EL (cell line): ENCODE measurements around the gene RERG.

ENCODE experiments used
- DNase-seq: peaks from one replicate; pipeline ENCODE4 v3.0.0-alpha.2; 2016

Gene RERG

GRCh38 chr12:15220915-15221885, at the start of gene RERG:
TSS of gene RERG (minus strand) at chr12:15221417. CDS start at chr12:15217489, 3,928 bp downstream.
- peak; percentile 64 for DNase-seq

GRCh38 chr12:15270591-15270990, 49.4 kb upstream of the RERG start:
- DNase-seq = no peak

GRCh38 chr12:15268927-15269552, 47.8 kb upstream of the RERG start:
- peak; percentile 55 for DNase-seq

GRCh38 chr12:15268309-15268708, 47.1 kb upstream of the RERG start:
- no peak for DNase-seq

- DNase-seq = no peak
Observed at GRCh38 chr12:15265875-15266274, 44.7 kb upstream of the RERG start.

GRCh38 chr12:15256761-15257160, 35.5 kb upstream of the RERG start:
- DNase-seq = no peak

- no peak for DNase-seq
Observed at GRCh38 chr12:15253990-15254389, 32.8 kb upstream of the RERG start.

GRCh38 chr12:15244926-15245325, 23.7 kb upstream of the RERG start:
- no peak for DNase-seq

GRCh38 chr12:15244341-15244740, 23.1 kb upstream of the RERG start:
- DNase-seq = no peak

GRCh38 chr12:15243102-15243501, 21.9 kb upstream of the RERG start:
- no peak for DNase-seq

- no peak for DNase-seq
Observed at GRCh38 chr12:15240898-15241297, 19.7 kb upstream of the RERG start.

- no peak for DNase-seq
Observed at GRCh38 chr12:15234508-15234907, 13.3 kb upstream of the RERG start.

- no peak for DNase-seq
Observed at GRCh38 chr12:15234011-15234410, 12.8 kb upstream of the RERG start.

GRCh38 chr12:15232959-15233358, 11.7 kb upstream of the RERG start:
- no peak for DNase-seq

GRCh38 chr12:15231493-15231892, 10.3 kb upstream of the RERG start:
- no peak for DNase-seq

GRCh38 chr12:15230751-15231150, 9.5 kb upstream of the RERG start:
- no peak for DNase-seq

- DNase-seq = no peak
Observed at GRCh38 chr12:15230137-15230536, 8.9 kb upstream of the RERG start.

GRCh38 chr12:15227004-15227679, 5.9 kb upstream of the RERG start:
- peak; percentile 42 for DNase-seq

GRCh38 chr12:15225863-15226218, 4.6 kb upstream of the RERG start:
- peak; percentile 3 for DNase-seq

- DNase-seq = no peak
Observed at GRCh38 chr12:15225136-15225862, 4.1 kb upstream of the RERG start.

- no peak for DNase-seq
Observed at GRCh38 chr12:15222219-15222618, 1.0 kb upstream of the RERG start.

- DNase-seq = no peak
Observed at GRCh38 chr12:15220451-15220850, 766 bp downstream of the RERG start.

GRCh38 chr12:15218794-15219193, 2.4 kb downstream of the RERG start:
- no peak for DNase-seq
